Neural progenitor cell (in vitro differentiated cells): ENCODE data around the gene TUBB2A. TPM values are rescaled to one million over a fixed set of nuclear protein-coding genes. Genes with fewer than 3 reads are reported as not detected.
A peak's percentile ranks its signal among the peaks of the same experiment; 100 is the strongest.

Source experiments
- DNase-seq: peaks from one replicate; pipeline ENCODE4 v3.0.0-alpha.2; 2016; ENCODE audit warnings: low spot score
- H2AFZ ChIP-seq: fragments of 200-600 bp; sonication (generic); replicated peaks from 2 replicates; pipeline ENCODE4 v1.6.1; 2016; ENCODE audit warnings: antibody characterized with exemption
- H3F3A ChIP-seq: fragments of 200-600 bp; sonication (generic); 2 replicates; pipeline ENCODE4 v1.6.1; 2016; ENCODE audit warnings: antibody characterized with exemption, low read depth
- H3K27ac ChIP-seq: fragments of 200-600 bp; sonication (generic); 2 replicates; pipeline ENCODE4 v1.5.1; 2016; ENCODE audit warnings: mild to moderate bottlenecking
- H3K27me3 ChIP-seq: fragments of 200-600 bp; sonication (generic); 2 replicates; pipeline ENCODE4 v1.6.1; 2016; ENCODE audit warnings: mild to moderate bottlenecking, moderate library complexity
- H3K36me3 ChIP-seq: fragments of 200-600 bp; sonication (generic); 2 replicates; pipeline ENCODE4 v1.5.1; 2016
- H3K4me1 ChIP-seq: fragments of 200-600 bp; sonication (generic); 2 replicates; pipeline ENCODE4 v1.6.1; 2016; ENCODE audit warnings: mixed run types
- H3K4me2 ChIP-seq: fragments of 200-600 bp; sonication (generic); 2 replicates; pipeline ENCODE4 v1.6.1; 2016
- H3K4me3 ChIP-seq: fragments of 200-600 bp; sonication (generic); 2 replicates; pipeline ENCODE4 v1.5.1; 2016
- H3K79me2 ChIP-seq: fragments of 200-600 bp; sonication (generic); 2 replicates; pipeline ENCODE4 v1.6.1; 2016; ENCODE audit warnings: low read depth
- H3K9ac ChIP-seq: fragments of 200-600 bp; sonication (generic); 2 replicates; pipeline ENCODE4 v1.6.1; 2016
- H3K9me3 ChIP-seq: fragments of 200-600 bp; sonication (generic); 2 replicates; pipeline ENCODE4 v1.5.1; 2016; ENCODE audit warnings: low read depth
- H4K20me1 ChIP-seq: fragments of 200-600 bp; sonication (generic); 2 replicates; pipeline ENCODE4 v1.6.1; 2016; ENCODE audit warnings: low read depth
- H3K27ac Mint-ChIP-seq: 3 replicates; pipeline ENCODE4 v1.8.0; 2021; ENCODE audit warnings: mixed read lengths
- H3K27me3 Mint-ChIP-seq: 2 replicates; pipeline ENCODE4 v1.8.0; 2022; ENCODE audit warnings: low read depth, mild to moderate bottlenecking, inconsistent platforms, moderate library complexity, mixed read lengths; ENCODE audit not compliant: insufficient read depth
- H3K36me3 Mint-ChIP-seq: 3 replicates; pipeline ENCODE4 v1.8.0; 2021; ENCODE audit warnings: mixed read lengths
- H3K4me1 Mint-ChIP-seq: 3 replicates; pipeline ENCODE4 v1.8.0; 2021; ENCODE audit warnings: mixed read lengths
- H3K4me3 Mint-ChIP-seq: 3 replicates; pipeline ENCODE4 v1.8.0; 2021; ENCODE audit warnings: mild to moderate bottlenecking, moderate library complexity, mixed read lengths
- H3K9me3 Mint-ChIP-seq: 3 replicates; pipeline ENCODE4 v1.8.0; 2020; ENCODE audit warnings: mixed read lengths
- EZH2 ChIP-seq: fragments of 200-600 bp; sonication (generic); IDR thresholded peaks from 2 replicates; pipeline ENCODE4 v1.6.1; 2017; ENCODE audit warnings: antibody characterized with exemption, mild to moderate bottlenecking, moderate library complexity
- EZH2phosphoT487 ChIP-seq: fragments of 200-600 bp; sonication (generic); IDR thresholded peaks from 2 replicates; pipeline ENCODE4 v1.6.1; 2017; ENCODE audit warnings: antibody characterized with exemption
- total RNA-seq: library from RNA; depleted of rRNA; stranded (reverse); fragments of >200 nt; gene quantifications from 2 replicates; pipeline ENCODE4 v1.2.3, GENCODE V29; 2015; ENCODE audit warnings: low replicate concordance
- TF ChIP-seq, protein P1 (sequence below): fragments of 200-600 bp; sonication (generic); IDR thresholded peaks from 2 replicates; pipeline ENCODE4 v1.5.1; 2017; ENCODE audit warnings: antibody characterized with exemption, mild to moderate bottlenecking

TUBB2A gene
- total RNA-seq, 1 donor from 2014 or later, result 57.9 TPM

DNA sequence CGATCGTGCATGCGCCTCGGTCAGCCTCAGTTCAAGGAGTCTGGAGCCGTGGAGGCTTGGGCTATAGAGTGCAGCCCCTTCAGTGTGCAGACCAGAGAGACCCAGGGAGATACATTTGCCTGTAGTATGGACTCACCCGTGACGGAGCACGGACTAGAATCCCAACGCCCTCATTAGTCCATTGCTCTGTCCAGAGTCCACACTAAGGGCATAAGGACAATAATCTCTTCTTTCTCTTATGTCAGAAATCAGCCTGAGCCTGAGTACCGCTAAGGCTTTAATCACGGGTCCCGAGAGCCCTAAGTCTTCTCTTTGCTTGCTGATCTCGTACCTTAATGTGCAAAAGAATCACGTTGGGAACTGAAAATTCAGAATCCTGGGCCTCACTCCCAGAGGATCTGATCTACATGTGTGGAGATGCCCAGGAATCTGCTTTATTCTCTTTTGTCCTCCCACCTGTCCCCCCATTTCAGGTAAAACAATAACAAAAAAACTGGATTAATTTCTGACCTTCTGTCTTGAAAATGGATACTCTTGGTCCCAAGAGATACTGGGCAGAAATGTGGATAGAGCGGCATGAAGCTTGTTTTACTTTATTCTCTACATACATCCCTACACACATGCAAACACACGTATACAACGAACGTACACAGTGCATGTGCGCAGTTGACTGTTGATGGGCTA lies 38.2 kb downstream of the TUBB2A start:
- H3K4me1 ChIP-seq, result peaks cover 8% of the 10 kb centered on the region
- H4K20me1 ChIP-seq, result no peaks in the 10 kb centered on the region
- no peak for TF ChIP-seq EZH2phosphoT487
- no peak for TF ChIP-seq EZH2
- TF ChIP-seq, protein P1, sequence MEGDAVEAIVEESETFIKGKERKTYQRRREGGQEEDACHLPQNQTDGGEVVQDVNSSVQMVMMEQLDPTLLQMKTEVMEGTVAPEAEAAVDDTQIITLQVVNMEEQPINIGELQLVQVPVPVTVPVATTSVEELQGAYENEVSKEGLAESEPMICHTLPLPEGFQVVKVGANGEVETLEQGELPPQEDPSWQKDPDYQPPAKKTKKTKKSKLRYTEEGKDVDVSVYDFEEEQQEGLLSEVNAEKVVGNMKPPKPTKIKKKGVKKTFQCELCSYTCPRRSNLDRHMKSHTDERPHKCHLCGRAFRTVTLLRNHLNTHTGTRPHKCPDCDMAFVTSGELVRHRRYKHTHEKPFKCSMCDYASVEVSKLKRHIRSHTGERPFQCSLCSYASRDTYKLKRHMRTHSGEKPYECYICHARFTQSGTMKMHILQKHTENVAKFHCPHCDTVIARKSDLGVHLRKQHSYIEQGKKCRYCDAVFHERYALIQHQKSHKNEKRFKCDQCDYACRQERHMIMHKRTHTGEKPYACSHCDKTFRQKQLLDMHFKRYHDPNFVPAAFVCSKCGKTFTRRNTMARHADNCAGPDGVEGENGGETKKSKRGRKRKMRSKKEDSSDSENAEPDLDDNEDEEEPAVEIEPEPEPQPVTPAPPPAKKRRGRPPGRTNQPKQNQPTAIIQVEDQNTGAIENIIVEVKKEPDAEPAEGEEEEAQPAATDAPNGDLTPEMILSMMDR, result no peak
- H3F3A ChIP-seq, result peaks cover 7% of the 10 kb centered on the region
- peaks cover 39% of the 10 kb centered on the region for H3K4me1 Mint-ChIP-seq
- peaks cover 2% of the 10 kb centered on the region for H3K27me3 Mint-ChIP-seq
- peak overlapping the region; percentile 0 for H3K27ac Mint-ChIP-seq
- no peaks in the 10 kb centered on the region for H3K9me3 Mint-ChIP-seq
- DNase-seq, result no peak
- H3K9ac ChIP-seq, result peak overlapping the region; percentile 59
- H3K27me3 ChIP-seq, result no peaks in the 10 kb centered on the region
- peak overlapping the region; percentile 86 for H3K4me3 Mint-ChIP-seq
- H3K4me3 ChIP-seq, result peak overlapping the region; percentile 90
- no peaks in the 10 kb centered on the region for H3K9me3 ChIP-seq
- peak overlapping the region; percentile 87 for H2AFZ ChIP-seq
- H3K27ac ChIP-seq, result no peak overlapping the region
- no peaks in the 10 kb centered on the region for H3K36me3 ChIP-seq
- H3K36me3 Mint-ChIP-seq, result peaks cover 6% of the 10 kb centered on the region
- peaks cover 19% of the 10 kb centered on the region for H3K79me2 ChIP-seq
- peak overlapping the region; percentile 91 for H3K4me2 ChIP-seq

DNA sequence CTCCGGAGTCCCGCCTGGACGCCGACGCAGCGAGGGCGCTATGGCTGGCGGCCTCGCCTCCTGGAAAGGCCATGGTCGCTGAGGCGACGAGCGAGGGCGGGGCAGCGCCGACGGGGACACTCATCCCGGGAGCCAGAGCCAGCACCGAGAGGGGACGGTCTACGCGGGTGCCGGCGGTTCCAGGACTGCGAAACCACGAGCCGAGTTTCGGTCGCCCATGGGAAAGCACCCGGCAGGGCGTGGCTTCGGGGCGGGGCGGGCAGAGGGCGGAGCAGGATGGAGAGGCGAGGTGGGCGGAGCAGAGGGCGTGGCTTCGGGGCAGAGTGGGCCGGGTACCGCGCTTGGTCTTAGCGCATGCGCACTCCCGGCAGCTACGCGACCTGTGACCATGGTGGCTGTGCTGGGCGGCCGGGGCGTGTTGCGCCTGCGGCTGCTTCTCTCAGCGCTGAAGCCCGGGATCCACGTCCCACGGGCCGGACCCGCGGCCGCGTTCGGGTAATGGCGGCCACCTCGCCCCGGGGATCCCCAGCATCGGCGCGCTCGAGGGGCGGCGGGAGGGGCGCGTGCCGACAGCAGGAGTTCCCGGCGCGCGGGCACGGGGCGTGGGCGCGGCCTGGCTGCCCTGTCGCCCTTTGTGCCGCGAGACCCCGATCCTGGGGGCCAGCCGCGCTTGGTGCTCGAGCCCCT lies 38.8 kb downstream of the TUBB2A start, which contains the start of gene BPHL:
Gene BPHL (plus strand): TSS at position 359 of the 687 bp plus-strand sequence. CDS start 30 bp downstream, at position 389.
- TF ChIP-seq EZH2 (no peak), EZH2phosphoT487 (no peak)
- TF ChIP-seq, protein P1, result no peak
- no peaks in the 10 kb centered on the region for H3K9me3 ChIP-seq
- H2AFZ ChIP-seq, result peak within 1 kb of the TSS; percentile 87
- no peaks in the 10 kb centered on the region for H3K27me3 ChIP-seq
- peak within 1 kb of the TSS; percentile 59 for H3K9ac ChIP-seq
- Mint-ChIP-seq H3K27me3 (peaks cover 2% of the 10 kb centered on the region), H3K4me1 (peaks cover 35% of the 10 kb centered on the region), H3K27ac (peak within 1 kb of the TSS; percentile 0), H3K9me3 (no peaks in the 10 kb centered on the region), H3K4me3 (peak within 1 kb of the TSS; percentile 86), H3K36me3 (peaks cover 6% of the 10 kb centered on the region)
- H3K4me3 ChIP-seq, result peak within 1 kb of the TSS; percentile 90
- peak within 1 kb of the TSS; percentile 91 for H3K4me2 ChIP-seq
- H4K20me1 ChIP-seq, result no peaks in the 10 kb centered on the region
- peak; percentile 98 for DNase-seq
- peaks cover 7% of the 10 kb centered on the region for H3F3A ChIP-seq
- peaks cover 8% of the 10 kb centered on the region for H3K4me1 ChIP-seq
- H3K27ac ChIP-seq, result peak within 1 kb of the TSS; percentile 80
- H3K79me2 ChIP-seq, result peaks cover 19% of the 10 kb centered on the region
- no peaks in the 10 kb centered on the region for H3K36me3 ChIP-seq

DNA sequence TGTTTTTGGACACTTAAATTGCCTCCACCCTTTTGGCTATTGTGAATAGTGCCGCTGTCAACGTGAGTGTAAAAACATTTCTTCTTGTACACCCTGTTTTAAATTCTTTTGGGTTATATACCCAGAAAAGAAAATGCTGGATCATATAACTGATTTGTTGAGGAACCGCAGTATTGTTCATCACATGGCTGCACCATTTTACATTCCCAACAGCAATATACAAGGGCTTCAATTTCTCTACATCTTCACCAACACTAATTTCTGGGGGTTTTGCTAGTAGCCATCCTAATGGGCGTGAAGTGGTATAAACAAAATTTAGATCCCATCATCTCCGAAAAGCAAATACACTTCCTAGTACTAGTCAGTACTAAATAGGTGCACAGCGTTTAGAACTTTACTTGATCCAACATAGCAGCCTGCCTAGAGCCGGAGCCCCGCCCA lies 39.4 kb downstream of the TUBB2A start:
- H2AFZ ChIP-seq, result peak overlapping the region; percentile 82
- TF ChIP-seq, protein P1, result no peak
- TF ChIP-seq EZH2phosphoT487 (no peak), EZH2 (no peak)
- peaks cover 19% of the 10 kb centered on the region for H3K79me2 ChIP-seq
- H3K27ac ChIP-seq, result no peak overlapping the region
- H3K27me3 ChIP-seq, result no peaks in the 10 kb centered on the region
- Mint-ChIP-seq H3K4me3 (peak overlapping the region; percentile 86), H3K36me3 (peaks cover 7% of the 10 kb centered on the region), H3K9me3 (no peaks in the 10 kb centered on the region), H3K27ac (no peak overlapping the region), H3K27me3 (peaks cover 2% of the 10 kb centered on the region), H3K4me1 (peaks cover 29% of the 10 kb centered on the region)
- no peak for DNase-seq
- peak overlapping the region; percentile 90 for H3K4me3 ChIP-seq
- peaks cover 8% of the 10 kb centered on the region for H3K4me1 ChIP-seq
- H3F3A ChIP-seq, result peaks cover 7% of the 10 kb centered on the region
- H4K20me1 ChIP-seq, result no peaks in the 10 kb centered on the region
- no peaks in the 10 kb centered on the region for H3K36me3 ChIP-seq
- no peak overlapping the region for H3K9ac ChIP-seq
- peak overlapping the region; percentile 91 for H3K4me2 ChIP-seq
- no peaks in the 10 kb centered on the region for H3K9me3 ChIP-seq
